ENCODE results near the gene MCU.

Gene MCU

DNA sequence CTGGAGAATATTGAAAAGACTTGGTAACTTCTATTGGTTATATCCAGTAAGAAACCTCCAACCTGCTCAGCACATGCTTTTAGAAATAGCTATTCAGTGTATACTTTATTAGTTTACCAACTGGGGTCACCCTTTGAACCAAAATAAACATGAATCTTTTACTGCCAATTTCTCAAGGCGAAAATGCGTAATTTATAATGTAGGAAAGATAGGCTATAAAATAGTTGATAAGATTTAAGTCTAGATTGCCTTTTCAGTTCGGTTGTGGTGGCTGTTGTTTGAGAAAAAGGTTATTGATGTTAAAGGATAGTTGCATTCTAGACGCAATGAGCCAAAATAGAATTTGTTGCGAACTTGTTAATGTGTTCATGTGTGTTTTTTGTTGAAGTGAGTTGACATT, 119.0 kb downstream of the MCU start:
- no peak for DNase-seq

DNA sequence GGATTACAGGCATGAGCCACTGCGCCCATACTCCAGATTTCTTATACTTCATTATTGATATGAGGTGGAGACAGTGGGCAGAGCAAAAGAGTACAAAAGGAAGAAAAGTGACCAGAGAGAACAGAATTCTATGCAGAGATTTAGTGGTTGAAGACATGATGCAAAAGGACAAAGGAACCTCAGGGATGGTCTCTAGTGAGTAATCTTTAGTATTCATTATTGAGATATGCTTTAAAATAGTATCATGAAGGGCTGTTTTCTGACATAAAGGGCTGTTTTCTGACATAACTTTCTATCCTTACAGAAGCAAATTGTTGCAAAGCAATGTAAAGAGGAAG, 120.4 kb downstream of the MCU start:
- DNase-seq = no peak

DNA sequence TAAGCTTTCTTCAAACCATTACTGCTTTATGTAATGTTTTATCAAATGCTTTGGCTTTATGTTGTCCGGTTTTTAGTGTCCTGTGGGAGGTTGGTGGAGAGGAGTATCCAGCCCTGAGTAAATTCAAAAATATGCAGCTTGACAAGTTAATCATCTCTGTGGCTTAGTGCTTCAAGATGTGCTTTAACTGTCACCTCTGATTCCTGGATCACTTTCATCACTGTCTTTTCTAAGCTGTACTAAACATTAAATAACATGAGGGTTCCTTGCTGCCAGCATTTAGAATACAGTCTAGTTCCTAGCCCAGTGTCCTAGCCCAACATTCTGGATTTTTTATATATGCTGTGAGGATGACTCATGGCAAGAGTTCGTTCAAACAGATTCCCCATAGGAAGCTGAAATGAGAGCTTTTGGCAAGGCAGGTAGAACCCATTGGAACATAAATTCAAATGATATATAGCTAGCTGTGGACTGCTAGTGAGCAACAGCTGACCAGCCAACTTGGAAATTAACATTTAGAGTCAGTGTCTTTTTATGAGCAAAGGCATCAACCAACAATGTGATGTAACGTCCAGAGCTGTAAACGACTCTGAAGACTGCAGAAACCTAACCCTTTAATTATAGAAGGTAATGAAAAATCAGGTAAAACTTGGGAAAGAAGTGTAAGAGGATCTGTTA, 120.9 kb downstream of the MCU start:
- no peak for DNase-seq

DNA sequence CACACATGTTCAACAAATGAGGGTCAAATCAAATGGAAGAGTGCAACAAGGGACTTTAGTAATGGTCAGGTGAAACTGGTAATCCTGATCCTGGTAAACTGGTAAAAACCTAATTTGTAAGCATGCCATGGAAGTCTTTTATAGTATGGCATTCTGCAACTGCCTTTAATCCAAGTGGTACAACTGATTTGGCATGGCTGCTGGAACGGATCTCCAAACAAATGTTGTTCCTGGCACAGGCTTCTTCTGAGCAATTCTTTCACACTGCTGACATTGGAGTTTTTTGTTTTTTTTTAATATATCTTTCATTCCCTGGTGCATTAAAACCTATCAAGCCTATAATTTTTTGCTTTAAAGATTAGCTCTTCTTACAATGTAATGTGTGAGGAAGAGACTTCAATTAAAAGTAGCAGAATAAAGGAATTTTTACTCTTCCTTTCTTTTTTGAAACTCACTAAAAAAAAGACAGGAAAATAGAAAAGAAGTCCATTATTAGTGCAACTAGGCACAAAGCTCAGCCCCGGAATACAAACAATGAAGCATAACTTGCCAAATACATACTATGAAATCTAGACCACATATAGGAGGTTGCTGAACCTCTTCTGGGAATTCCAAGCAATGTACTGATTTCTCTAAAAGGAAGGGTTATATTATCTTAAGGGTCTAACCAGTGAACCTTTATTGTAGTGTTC, 122.3 kb downstream of the MCU start:
- no peak for DNase-seq

DNA sequence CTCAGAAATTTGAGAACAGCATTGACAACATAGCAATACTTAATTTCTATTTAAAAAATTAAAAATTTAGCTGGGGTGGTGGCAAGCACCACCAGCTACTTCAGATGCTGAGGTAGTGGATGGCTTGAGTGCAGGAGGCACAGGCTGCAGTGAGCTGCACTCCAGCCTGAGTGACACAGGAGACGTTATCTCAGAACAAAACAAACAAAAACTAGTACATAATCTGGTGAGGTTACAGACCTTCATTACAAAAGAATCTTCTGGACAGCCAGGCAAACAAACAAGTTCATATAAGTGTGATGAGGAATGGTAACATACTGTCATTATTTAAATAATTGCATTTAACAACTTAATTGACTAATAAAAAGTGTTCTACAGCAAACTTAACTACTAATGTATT, 124.6 kb downstream of the MCU start:
- DNase-seq = no peak

DNA sequence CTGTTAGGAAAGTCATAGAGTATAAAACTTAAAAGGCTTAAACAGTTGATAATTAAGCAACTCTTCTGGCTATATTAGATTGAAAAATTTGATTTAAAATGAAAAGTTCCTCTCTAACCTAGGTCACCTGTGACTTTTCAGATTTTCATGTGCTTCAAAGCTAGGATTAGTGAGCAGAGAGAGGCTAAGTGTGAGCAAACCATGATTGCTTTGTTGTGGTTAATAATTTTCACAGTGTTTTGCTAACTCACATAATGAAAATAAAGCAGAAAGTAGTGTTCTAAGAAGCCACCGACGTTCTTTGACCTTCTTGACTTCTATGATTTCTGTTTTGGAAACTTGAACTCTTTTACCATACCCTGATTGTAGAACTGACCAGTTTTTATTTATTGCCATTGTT, 126.1 kb downstream of the MCU start:
- no peak for DNase-seq

DNA sequence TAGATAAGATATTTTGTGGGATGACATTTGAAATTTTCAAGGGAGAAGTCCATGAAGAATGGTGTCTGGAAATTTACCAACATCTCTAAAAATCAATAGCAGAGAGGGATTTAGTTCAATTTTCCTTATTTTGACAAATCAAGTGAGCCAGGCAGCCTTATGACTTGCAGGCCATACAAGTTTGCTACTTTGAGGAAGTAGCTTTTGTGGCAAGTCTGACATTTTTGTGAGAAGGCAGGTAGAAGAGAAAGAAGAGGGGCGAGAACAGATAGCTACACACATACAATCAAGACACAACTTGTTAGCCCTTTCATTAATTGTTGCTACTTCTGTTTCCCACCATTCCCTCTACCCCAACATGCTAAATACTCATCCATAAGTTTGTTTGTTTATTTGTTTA, 127.1 kb downstream of the MCU start:
- DNase-seq = no peak

DNA sequence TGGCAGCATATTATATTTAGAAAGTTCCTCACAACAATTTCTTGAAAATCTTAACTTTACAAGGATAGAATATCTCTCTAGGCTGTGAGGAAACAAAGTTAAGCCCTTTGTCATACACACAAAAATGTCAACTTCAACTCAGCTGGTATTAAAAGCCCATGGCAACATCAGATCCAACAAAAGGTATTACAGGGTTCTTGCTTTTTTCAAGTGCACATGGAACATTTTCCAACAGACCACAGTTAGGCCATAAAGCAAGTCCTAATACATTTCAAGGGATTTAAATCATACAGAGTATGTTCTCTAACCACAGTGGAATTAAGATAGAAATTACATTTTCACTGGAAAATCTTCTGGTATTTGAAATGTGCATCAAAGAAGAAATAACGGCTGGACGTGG, 129.7 kb downstream of the MCU start:
- DNase-seq = no peak

DNA sequence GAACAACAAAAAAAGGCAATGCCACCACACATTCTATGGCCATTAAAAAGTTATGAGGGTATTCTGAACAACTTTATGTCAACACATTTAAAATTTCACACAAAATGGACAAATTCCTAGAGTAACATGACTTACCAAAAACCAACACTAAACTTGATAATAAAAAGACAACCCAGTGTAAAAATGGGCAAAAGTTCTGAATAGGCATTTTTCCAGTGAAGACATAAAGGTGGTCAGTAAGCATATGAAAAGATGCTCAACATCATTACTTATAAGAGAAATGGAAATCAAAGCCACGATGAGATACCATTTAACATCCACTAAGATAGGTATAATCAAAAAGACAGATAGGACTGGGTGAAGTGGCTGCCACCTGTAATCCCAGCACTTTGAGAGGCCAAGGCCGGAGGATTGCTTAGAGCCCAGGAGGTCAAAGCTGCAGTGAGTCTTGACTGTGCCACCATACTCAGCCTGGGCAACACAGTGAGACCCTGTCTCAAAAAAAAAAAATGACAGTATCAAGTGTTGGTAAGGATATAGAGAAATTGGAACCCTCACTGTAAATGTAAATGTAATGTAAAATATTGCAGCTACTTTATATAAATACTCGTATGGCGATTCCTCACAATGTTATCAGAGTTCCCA, 130.5 kb downstream of the MCU start:
- DNase-seq = no peak

DNA sequence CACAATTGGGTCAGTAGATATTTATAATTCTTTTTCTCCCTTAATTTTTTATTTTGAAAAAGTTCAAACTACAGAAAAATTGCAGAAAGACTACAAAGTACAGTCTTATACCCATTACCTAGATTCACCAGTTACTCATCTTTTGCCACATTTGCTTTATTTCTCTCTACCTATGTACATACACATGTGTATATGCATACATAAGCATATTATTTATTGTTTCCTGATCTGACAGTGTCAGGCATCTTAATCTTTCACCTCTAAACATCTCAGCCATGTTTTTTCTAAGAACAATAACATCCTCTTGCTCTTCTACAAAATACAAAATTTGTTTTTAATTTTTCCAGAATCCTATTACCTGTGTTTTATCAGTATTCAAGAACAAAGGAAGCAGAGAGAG, 133.2 kb downstream of the MCU start:
- no peak for DNase-seq

DNA sequence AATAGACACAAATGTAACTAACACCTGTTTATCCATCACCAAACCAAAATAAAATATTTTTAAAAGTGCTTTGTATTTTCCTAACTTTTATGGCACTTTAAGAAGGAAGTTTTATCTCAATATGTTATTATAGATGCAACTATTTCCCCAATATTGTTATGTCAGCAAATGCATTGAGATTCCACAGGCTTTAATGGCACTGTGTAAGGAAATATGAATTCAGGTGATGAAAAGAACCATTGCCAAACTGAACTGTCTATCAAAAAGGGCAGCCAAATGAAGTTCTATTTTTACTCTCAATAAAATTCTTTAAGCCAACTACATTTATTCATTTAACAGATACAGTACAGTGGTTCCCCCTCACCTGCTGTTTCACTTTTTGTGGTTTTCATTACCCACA, 134.4 kb downstream of the MCU start:
- DNase-seq = no peak

DNA sequence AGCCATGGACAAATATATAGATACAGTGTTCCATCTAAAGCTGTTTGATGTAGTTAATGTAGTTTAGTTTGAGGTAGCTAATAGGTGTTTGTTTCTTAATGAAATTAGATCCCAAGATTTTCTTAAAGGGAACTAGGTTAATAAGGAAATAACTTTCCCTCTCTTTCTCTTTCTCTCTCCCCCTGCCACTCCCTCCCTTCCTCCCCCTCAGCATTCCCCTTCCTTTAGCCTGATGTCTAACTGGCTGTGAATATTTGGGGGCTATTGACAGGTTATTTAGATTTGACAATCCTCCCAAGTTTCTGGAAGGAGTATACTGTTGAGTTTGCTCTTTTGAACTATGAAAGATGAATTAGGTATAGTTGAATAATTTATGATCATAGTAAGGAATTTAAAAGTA, 136.4 kb downstream of the MCU start:
- DNase-seq = no peak

DNA sequence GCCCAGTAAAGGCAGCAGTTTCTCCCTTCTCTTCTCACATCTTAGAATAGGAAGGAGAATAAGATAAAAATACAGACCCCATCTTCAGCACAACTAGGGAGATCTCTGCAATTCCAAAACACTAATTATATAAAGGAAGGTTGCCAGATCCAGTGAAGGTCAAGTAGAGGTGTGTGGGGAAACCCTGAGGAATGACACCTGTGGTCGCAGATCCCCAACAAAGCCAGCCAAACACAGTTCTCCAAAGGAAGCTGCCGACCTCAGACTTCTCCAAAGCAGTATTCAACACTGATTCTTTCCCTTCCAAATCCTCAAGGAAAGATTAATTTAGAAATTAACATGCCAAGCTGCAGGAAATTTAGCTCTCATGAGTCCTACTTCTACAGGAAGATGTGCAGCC, 138.7 kb downstream of the MCU start:
- DNase-seq = no peak

DNA sequence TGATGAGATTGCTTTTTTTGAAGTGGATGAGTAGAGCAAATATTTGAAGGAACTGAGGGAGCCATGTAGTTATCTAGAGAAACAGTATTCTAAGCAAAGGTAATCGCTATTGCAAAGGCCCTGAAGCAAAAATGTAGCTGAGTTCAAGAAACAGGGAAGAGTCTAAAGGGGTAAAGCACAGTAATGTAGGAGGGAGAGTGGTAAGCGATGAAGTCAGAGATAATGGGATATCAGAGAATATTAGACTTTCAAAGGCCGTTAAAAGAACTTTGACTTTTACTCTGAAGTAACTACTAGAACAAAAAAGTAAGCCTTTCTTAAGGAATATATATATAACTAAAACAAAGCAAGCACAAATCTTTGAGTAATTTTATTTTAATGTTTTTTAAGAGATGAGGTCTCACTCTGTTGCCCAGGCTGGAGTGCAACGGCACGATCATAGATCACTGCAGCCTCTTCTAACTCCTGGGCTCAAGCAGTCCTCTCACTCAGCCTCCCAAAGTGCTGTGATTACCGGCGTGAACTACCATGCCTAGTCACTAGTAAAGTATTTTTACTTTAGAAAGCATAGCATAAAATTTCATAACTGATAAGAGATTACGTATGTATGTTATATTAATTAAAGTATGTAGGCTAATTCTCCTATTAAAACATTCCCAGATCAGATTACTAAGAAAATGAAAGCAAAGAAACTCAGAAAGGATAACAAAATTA, 139.9 kb downstream of the MCU start:
- DNase-seq = no peak

DNA sequence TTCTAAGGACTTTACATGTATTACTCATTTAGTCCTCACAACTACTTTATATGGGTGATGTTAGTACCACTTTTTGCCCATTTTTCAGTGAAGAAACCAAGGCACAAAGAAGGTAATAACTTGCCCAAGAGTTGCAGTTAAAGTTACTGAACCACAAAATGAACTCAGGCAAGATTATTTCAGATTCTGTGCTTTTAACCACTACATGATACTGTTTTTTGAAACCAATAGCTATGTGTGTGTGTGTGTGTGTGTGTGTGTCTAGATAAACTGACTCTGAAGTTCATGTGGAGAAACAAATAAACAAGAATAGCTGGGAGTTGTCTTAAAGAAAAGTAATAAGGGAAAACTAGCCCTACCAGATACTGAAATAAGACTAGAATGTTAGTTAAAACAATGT, 140.8 kb downstream of the MCU start:
- no peak for DNase-seq

DNA sequence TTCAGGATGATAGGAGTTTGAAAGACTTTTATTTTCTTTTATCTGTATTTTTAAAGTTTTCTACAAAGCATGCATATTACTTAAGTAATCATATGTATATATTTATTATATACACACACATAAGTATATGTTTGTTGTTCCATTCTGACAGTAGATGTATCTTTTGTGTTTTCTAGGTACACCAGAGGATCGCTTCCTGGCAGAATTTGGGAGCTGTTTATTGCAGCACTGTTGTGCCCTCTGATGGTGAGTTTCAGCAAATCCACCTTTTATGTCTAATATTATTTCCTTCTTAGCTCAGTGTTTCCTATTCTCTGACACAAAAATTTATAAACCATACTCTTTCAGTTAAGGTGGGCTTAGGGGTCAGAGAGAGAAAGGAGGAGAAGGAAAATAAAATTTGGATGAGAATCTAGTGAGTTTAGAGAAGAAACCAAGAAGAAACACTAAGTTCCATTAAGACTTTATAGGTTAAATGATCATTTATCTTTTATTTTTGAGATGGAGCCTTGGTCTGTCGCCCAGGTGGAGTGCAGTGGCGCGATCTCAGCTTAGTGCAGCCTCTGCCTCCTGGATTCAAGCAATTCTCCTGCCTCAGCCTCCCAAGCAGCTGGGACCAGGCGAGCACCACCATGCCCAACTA, 142.4 kb downstream of the MCU start:
- DNase-seq = peak; percentile 12

DNA sequence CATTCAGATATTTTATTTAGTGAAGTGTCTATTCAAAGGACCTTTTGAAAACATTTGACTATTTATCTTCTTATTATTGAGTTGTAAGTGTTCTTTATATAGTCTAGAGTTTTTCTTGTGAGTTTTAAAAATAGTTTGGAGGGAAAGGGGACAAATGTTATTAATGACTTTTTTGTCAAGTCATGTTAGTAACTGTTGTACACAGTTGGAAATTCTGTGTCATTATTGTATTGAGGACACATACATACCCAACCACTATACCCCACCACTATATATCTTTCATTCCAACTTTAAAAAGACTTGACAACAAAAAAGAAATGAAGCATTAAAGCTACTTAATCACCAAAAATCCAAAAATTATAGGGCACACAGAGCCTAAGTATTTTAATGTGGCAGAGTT, 148.4 kb downstream of the MCU start:
- no peak for DNase-seq

DNA sequence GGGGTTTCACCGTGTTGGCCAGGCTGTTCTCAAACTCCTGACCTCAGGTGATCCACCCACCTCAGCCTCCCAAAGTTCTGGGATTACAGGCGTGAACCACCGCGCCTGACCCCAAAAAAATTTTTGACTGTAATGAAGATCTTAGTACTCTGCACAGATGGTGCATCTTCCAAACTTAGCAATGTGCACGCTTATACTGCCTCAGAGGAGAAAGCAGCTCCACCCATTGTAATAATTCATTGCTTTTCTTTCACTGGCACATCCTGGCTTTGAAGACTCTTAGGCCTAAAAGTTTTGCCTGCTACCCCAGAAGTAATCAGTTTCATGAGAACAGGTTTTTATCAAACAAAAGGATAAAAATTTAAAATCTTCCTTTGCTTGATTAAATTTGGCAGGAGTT, 149.5 kb downstream of the MCU start:
- DNase-seq = no peak

DNA sequence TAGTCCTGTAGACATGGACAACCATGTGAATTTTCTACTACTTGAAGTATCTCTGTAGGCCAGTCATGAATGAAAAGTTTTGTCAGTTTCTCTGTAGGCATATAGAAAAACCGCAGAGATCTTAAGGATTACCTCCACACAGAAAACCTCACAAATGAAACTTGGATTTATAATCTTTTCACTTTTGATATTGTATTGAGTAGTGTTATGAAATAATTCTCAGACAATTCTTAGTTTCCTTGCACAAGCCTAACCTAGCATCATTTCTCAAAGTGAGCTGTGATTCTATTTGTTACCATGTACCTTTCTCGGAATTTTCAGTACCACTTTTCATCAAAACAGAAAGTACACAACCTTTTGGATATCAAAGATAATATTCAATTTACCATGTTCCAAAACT, 150.2 kb downstream of the MCU start:
- no peak for DNase-seq

DNA sequence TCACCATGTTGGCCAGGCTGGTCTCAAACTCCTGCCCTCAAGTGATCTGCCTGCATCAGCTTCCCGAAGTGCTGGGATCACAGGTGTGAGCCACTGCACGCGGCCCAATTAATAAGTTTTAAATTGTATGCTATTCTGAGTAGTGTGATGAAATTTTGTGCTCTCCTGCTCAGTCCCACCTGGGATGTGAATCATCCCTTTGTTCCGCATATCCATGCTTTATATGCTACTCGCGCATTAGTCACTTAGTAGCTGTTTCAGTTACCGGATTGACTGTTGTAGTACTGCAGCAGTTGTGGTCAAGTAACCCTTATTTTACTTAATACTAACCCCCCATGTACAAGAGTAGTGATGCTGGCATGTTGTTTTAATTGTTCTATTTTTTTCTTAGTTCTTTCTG, 154.3 kb downstream of the MCU start:
- DNase-seq = no peak

DNA sequence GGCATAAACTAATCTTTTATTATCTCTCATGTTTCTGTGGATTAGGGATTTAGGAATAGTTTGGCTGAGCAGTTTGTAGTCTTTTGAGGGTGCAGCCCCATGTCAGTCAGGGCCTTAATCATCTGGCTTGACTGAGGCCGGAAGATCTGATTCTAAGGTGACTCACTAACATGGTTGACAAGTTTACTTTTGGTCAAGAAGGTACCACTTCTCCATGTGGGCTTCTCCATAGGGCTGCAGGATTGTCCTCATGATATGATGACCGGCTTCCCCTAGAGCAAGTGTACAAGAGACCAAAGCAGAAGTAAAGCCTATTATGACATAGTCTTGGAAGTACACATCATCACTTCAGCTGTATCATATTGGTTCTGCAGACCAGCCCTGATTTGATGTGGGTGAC, 155.7 kb downstream of the MCU start:
- no peak for DNase-seq

DNA sequence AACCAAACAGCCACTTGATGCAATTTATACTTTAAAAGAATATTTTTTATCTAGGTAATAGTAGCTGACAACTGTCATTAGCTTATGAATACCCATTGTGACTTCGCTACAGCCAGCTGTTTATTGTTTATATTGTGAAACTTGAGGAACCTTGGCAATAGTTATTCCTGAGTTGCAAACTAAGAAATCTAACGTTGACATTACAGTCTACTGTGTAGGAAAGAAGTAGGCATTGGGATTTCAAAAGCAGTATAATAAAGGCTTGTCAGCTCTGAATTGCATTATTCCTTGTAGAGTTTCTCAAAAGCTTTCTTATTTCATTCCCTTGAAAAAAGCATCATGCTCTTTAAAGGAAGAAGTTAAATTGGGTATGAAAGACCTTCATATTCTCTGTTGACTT, 158.9 kb downstream of the MCU start:
- DNase-seq = no peak

DNA sequence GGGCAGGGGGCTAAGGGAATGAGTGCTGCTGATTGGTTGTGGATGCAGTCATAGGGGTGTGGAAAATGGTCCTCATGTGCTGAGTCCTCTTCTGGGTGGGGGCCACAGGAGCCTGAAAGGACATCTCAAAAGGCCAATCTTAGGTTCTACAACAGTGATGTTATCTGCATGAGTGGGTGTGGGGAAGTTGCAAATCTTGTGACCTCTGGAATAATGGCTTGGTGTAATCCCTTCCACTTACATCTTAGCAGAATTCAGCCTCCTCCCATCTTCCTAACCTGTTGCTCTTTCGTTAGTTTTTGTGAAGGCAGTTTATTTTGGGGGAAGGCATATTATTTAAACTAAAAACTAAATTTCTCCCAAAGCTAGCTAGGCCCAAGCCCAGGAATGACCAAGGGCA, 159.6 kb downstream of the MCU start:
- DNase-seq = no peak

DNA sequence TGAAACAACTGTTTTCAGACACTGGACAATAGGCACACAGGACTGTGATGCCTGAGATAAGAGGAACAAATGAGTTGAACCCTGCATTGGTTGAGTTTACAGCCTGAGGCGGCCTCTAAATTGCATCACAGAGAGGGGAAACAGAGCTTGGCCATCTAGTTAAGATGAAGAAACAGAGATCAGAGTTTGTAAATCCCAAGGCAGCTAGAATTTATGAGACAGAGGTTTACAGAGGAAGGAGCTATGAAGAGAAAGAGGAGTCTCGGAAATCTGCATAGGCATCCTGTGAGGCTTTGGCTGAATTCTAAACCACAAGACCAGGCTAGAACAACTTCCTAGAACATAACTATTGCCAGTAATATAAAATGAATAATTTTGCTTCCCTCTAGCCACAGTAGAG, 160.6 kb downstream of the MCU start:
- no peak for DNase-seq
